Measurements from ENCODE around the gene OBP2A. TPM values are rescaled to one million over a fixed set of nuclear protein-coding genes. Genes with fewer than 3 reads are reported as not detected.

The OBP2A gene
- total RNA-seq, 4 donors from 2014 or later: not detected

GRCh38 chr9:135579356-135579755, 33.4 kb downstream of the OBP2A start:
- Histone ChIP-seq H3K27me3 (peaks cover 63% of the 10 kb centered on the region), H3K4me1 (no peaks in the 10 kb centered on the region), H3K4me3 (no peak overlapping the region), H3K9me3 (no peaks in the 10 kb centered on the region), H3K27ac (no peak overlapping the region), H3K36me3 (no peaks in the 10 kb centered on the region)
- ATAC-seq: no peak
- TF ChIP-seq CTCF (IDR thresholded peaks at IDR 0.05) (no peak), EP300 (IDR thresholded peaks at IDR 0.05) (no peak), POLR2A (IDR thresholded peaks at IDR 0.05) (no peak), POLR2AphosphoS5 (IDR thresholded peaks at IDR 0.05) (no peak)
- 15 to 66% methylated on average over 2 of the region's 2 CpGs for WGBS, 2 donors (ENCODE audit: low coverage in 1 of 2)

- Histone ChIP-seq H3K4me3 (no peak overlapping the region), H3K9me3 (no peaks in the 10 kb centered on the region), H3K36me3 (no peaks in the 10 kb centered on the region), H3K27ac (no peak overlapping the region), H3K27me3 (peaks cover 63% of the 10 kb centered on the region), H3K4me1 (no peaks in the 10 kb centered on the region)
- no peak for ATAC-seq
- TF ChIP-seq POLR2AphosphoS5 (IDR thresholded peaks at IDR 0.05) (no peak), POLR2A (IDR thresholded peaks at IDR 0.05) (no peak), EP300 (IDR thresholded peaks at IDR 0.05) (no peak), CTCF (IDR thresholded peaks at IDR 0.05) (no peak)
- 51 to 64% methylated on average over 5 to 7 of the region's 10 CpGs for WGBS, 2 donors (ENCODE audit: low coverage in 1 of 2)
Measured at GRCh38 chr9:135579889-135580660, 34.1 kb downstream of the OBP2A start.

GRCh38 chr9:135580664-135581380, 34.9 kb downstream of the OBP2A start:
- H3K36me3 ChIP-seq: no peaks in the 10 kb centered on the region
- H3K27me3 ChIP-seq: peaks cover 62% of the 10 kb centered on the region
- no peaks in the 10 kb centered on the region for H3K9me3 ChIP-seq
- H3K27ac ChIP-seq: no peak overlapping the region
- 81% methylated on average over 4 of the region's 11 CpGs; no CpG with 5 or more reads in 1 of the 2 donors for whole genome bisulfite sequencing, 2 donors (ENCODE audit: low coverage in 1 of 2)
- ATAC-seq: no peak
- H3K4me1 ChIP-seq: no peaks in the 10 kb centered on the region
- TF ChIP-seq POLR2AphosphoS5 (IDR thresholded peaks at IDR 0.05) (no peak), EP300 (IDR thresholded peaks at IDR 0.05) (no peak)
- no peak overlapping the region for H3K4me3 ChIP-seq

- no peaks in the 10 kb centered on the region for H3K36me3 ChIP-seq
- no peak overlapping the region for H3K27ac ChIP-seq
- no peak for TF ChIP-seq CTCF (IDR thresholded peaks at IDR 0.05)
- no peak for TF ChIP-seq EP300 (IDR thresholded peaks at IDR 0.05)
- TF ChIP-seq POLR2AphosphoS5 (IDR thresholded peaks at IDR 0.05): no peak
- no peak for TF ChIP-seq POLR2A (IDR thresholded peaks at IDR 0.05)
- WGBS, 2 donors (ENCODE audit: low coverage in 1 of 2): 81 to 94% methylated on average over 14 to 15 of the region's 18 CpGs
- ATAC-seq: no peak
- no peak overlapping the region for H3K4me3 ChIP-seq
- H3K27me3 ChIP-seq: peaks cover 65% of the 10 kb centered on the region
- H3K9me3 ChIP-seq: no peaks in the 10 kb centered on the region
- no peaks in the 10 kb centered on the region for H3K4me1 ChIP-seq
Measured at GRCh38 chr9:135581636-135582426, 35.9 kb downstream of the OBP2A start.

GRCh38 chr9:135582541-135582940, 36.6 kb downstream of the OBP2A start:
- peaks cover 62% of the 10 kb centered on the region for H3K27me3 ChIP-seq
- H3K4me1 ChIP-seq: no peaks in the 10 kb centered on the region
- WGBS, 2 donors (ENCODE audit: low coverage in 1 of 2): 83% methylated on average over 2 of the region's 14 CpGs; no CpG with 5 or more reads in 1 of the 2 donors
- no peak for TF ChIP-seq POLR2AphosphoS5 (IDR thresholded peaks at IDR 0.05)
- TF ChIP-seq CTCF (IDR thresholded peaks at IDR 0.05): no peak
- TF ChIP-seq POLR2A (IDR thresholded peaks at IDR 0.05): no peak
- no peak for TF ChIP-seq EP300 (IDR thresholded peaks at IDR 0.05)
- ATAC-seq: no peak
- H3K4me3 ChIP-seq: no peak overlapping the region
- no peak overlapping the region for H3K27ac ChIP-seq
- no peaks in the 10 kb centered on the region for H3K9me3 ChIP-seq
- no peaks in the 10 kb centered on the region for H3K36me3 ChIP-seq

All from gastroesophageal sphincter (tissue), 4 donors.